ELR (cell line): Measurements from ENCODE around the gene LEMD1.
A peak's percentile ranks its signal among the peaks of the same experiment; 100 is the strongest.
"Not testable (repeated sequence)": the region's sequence is repeated elsewhere in the genome, so short reads cannot be mapped to it uniquely, and the experiment has no call there.

Source experiments
- DNase-seq: peaks from one replicate; pipeline ENCODE4 v3.0.0-alpha.2; 2015; ENCODE audit warnings: low read depth

The LEMD1 gene

DNA sequence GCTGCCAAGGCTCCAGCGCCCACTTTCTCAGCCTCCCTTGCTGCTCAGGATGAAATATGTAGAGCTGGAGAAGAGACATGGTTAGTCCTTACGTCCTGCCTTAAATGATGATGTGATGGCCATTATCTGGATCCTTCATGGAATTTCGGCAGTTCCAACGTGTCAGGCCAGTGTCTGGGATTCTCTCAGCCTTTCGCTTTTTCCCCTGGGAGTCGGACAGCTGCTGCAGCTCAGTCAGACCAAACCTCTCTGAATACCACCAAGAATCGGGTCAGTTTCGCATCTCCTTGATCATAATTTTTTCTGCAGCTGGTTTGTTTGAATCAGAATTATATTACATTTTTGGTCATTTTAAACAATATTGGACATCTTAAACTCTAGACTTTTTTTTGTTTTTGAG, 42.8 kb downstream of the LEMD1 start:
- no peak for DNase-seq

- no peak for DNase-seq
These were observed 44.5 kb downstream of the LEMD1 start for GRCh38 chr1:205377355-205377754.

GRCh38 chr1:205376739-205377138, 45.1 kb downstream of the LEMD1 start:
- peak; percentile 31 for DNase-seq

DNA sequence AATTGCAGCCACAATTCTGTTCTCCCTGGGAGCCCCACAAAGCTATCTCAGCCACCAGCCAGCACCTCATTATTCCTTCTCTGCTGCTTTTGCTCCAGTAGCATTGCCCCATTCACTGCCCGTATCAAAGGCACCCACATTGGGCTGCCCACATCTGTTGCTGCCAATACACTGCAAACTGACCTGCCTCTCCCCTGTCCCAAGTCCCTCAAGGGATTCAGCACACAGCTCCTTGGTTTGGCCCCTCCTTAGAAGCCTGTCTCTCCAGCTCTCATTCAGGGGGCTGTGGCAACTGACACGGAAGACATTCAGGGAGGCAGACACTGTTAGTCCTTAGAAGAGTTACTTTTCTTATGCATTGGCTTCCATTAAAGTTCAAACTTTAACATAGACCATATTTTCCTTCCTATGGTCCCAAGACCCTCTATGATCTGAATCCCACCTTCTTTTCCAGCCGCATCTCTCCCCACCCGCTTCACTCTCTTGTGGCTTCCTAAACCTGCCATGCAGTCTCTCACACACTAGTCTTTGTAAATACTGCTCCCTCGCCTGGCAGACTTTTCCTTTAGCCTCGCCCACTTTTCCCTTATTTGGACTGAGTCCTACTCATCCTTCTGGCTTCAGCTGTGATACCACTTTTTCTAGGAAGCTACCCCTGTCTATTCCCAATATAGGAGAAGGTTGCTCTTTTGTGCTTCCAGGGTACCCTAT, 45.9 kb downstream of the LEMD1 start:
- DNase-seq: peak; percentile 63

- peak; percentile 72 for DNase-seq
These were observed 47.4 kb downstream of the LEMD1 start for GRCh38 chr1:205374210-205375078.

DNA sequence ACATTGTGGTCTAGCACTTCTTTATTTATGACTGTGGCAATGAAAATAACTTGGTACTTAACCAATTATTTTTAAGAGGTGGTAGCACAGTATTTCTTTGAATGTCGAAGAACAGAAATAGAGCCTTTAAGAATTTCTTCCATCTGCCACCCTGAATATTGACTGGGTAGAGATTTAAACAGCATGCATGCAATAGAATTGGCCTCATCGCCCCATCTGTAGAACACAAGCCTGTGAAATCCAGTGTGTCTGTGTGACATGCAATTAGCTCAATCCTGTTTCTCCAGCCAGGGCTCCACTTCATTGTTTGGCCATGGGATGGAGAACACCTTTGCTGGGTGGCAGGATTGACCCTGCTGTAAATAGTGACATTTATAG, 48.1 kb downstream of the LEMD1 start:
- no peak for DNase-seq

DNA sequence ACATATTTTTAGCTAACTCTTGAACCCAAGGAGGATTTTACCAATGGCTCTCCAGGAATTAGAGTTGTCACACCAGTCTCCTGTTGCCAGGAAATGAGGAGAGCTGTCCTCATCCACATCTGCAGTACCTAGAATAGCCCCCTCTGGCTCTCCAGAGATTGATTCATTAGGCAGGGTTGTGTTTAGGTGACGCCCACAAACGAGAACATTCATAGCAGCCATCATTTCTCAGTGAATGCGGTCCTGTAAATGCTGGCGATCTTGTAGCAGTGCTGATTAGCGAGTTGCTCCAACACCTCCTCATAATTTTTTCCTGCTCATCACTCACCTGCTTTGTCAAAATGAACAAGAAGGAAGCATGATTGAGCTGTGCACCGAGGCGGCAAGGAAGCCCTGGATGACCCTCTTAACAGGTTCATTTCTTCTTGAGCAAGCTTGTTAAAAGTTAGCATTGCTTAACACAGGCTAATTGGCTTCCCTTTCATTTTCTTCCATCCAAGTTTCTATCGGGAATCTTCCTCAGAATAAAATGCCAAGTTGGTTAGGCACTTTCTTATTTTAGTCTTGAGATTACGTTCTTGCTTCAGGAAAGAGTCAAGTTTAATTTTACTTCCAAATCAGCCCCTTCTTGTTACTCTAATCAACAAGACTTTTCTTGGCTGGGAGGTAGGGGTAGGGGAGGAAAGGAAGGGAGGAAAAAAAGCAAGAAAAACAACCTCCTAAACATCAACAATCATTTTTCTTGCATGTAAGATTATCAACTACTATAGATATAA, 48.6 kb downstream of the LEMD1 start:
- DNase-seq: no peak

- peak; percentile 16 for DNase-seq
These were observed 49.8 kb downstream of the LEMD1 start for GRCh38 chr1:205371871-205372660.

- no peak for DNase-seq
These were observed 51.1 kb downstream of the LEMD1 start for GRCh38 chr1:205370780-205371179.

GRCh38 chr1:205369701-205370123, 52.1 kb downstream of the LEMD1 start:
- DNase-seq: no peak

DNA sequence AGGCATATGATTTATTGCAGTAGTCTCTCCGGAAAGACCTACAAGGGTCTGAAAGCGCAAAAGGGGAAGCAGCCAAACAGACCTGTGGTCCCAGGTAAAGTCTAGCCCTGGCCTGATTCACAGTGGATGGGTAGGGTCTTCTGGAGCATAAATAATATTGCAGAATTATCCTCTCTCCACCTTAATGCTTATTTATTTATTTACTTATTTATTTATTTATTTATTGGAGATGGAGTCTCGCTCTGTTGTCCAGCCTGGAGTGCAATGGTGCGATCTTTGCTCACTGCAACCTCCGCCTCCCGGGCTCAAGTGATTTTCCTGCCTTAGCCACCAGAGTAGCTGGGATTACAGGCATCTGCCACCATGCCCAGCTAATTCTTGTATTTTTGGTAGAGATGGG, 53.4 kb downstream of the LEMD1 start:
- no peak for DNase-seq

GRCh38 chr1:205365945-205366463, 55.9 kb downstream of the LEMD1 start:
- DNase-seq: no peak

GRCh38 chr1:205365086-205365485, 56.8 kb downstream of the LEMD1 start:
- not testable (repeated sequence) for DNase-seq

DNA sequence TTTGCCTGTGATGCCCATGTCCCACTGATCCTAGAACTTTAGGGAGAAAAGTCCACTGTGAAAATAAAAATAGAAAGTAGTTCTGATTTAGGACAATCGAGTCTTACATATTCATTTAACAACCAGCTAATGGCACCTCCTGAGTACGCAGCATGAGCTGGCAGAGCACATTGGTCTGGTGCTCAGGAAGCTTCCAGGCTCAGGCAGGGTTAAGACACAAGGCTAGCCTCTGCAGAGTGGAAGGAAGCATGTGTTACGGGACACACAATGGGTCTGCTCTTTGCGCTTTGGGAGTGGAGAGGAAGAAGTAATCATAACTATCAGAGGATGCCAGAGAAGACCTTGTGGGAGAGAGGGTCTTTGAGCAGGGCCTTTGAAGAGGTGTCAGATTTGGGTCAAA, 61.0 kb downstream of the LEMD1 start:
- DNase-seq: no peak

- no peak for DNase-seq
These were observed 61.9 kb downstream of the LEMD1 start for GRCh38 chr1:205359771-205360565.

GRCh38 chr1:205358579-205358978, 63.3 kb downstream of the LEMD1 start:
- no peak for DNase-seq

DNA sequence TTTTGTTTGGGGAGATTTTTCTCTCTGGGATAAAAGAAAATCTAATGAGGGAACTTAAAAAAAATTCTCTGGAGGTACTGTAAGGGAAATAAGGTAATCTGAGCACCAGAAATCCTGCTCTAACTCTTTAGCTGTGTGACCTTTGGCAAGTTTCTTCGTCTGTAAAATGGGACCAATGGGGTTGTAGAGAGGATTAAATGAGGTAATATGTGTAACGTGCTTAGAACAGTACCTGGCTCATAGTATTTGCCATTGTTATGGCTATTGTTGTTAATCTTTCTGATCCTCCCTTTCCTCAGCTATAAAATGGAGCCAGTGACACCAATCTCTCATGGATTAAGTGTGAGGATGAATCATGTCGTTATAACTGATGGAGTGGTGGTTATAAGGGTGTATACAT, 64.3 kb downstream of the LEMD1 start:
- DNase-seq: no peak

- DNase-seq: no peak
These were observed 65.3 kb downstream of the LEMD1 start, which contains the start of gene KLHDC8A for GRCh38 chr1:205356440-205357139. TSS of gene KLHDC8A (minus strand) at chr1:205356922. CDS start at chr1:205343604, 13,318 bp downstream.

GRCh38 chr1:205355075-205355453, 66.8 kb downstream of the LEMD1 start:
- no peak for DNase-seq
